OCI-LY7 (cell line): Measurements from ENCODE around the gene HMBS. TPM values are rescaled to one million over a fixed set of nuclear protein-coding genes. Genes with fewer than 3 reads are reported as not detected.
A peak's percentile ranks its signal among the peaks of the same experiment; 100 is the strongest.
"Not testable (repeated sequence)": the region's sequence is repeated elsewhere in the genome, so short reads cannot be mapped to it uniquely, and the experiment has no call there.

ENCODE experiments used
- BruUV-seq: library from RNA; stranded (reverse); fragments of 400-500 nt; replicated peaks from 2 replicates; lab custom pipeline; 2021; lab: Mats Ljungman, UMichigan
- CTCF ChIA-PET: fragments of 300-600 bp; sonication (Branson Sonifier 250); formaldehyde crosslinking; loops from one replicate; lab custom pipeline; 2022; ENCODE audit warnings: antibody characterized with exemption; ENCODE audit not compliant: unreplicated experiment; lab: Charles Lee
- POLR2A ChIA-PET: fragments of 300-600 bp; sonication (Branson Sonifier 250); formaldehyde crosslinking; loops from one replicate; lab custom pipeline; 2022; ENCODE audit warnings: antibody characterized with exemption; lab: Charles Lee
- DNase-seq: peaks from one replicate; pipeline ENCODE4 v3.0.0-alpha.2; 2015; ENCODE audit warnings: low spot score
- H2AFZ ChIP-seq: fragments of 200-600 bp; sonication (generic), shearing (Covaris generic); 2 replicates; pipeline ENCODE4 v1.6.1; 2014; ENCODE audit warnings: mild to moderate bottlenecking, antibody characterized with exemption, low read length, moderate library complexity
- H3K27ac ChIP-seq: fragments of 200-600 bp; sonication (generic); 2 replicates; pipeline ENCODE4 v1.5.1; 2014; ENCODE audit warnings: mixed run types, low read depth, mild to moderate bottlenecking, moderate library complexity, low read length, inconsistent platforms; ENCODE audit not compliant: poor library complexity, severe bottlenecking
- H3K36me3 ChIP-seq: fragments of 200-600 bp; sonication (generic); 2 replicates; pipeline ENCODE4 v1.6.1; 2014; ENCODE audit warnings: mild to moderate bottlenecking, antibody characterized with exemption, low read length, moderate library complexity, mixed read lengths; ENCODE audit not compliant: insufficient read depth
- H3K4me1 ChIP-seq: fragments of 200-600 bp; sonication (generic); 2 replicates; pipeline ENCODE4 v1.5.1; 2014; ENCODE audit warnings: mild to moderate bottlenecking, low read length; ENCODE audit not compliant: insufficient read depth, poor library complexity, severe bottlenecking
- H3K4me2 ChIP-seq: fragments of 200-600 bp; sonication (generic); 2 replicates; pipeline ENCODE4 v1.6.1; 2014; ENCODE audit warnings: mild to moderate bottlenecking, low read length
- H3K4me3 ChIP-seq: fragments of 200-600 bp; sonication (generic); 2 replicates; pipeline ENCODE4 v1.5.1; 2014; ENCODE audit warnings: mild to moderate bottlenecking, low read depth, low read length; ENCODE audit not compliant: poor library complexity, severe bottlenecking
- H3K79me2 ChIP-seq: fragments of 200-600 bp; sonication (generic); 2 replicates; pipeline ENCODE4 v1.6.1; 2016; ENCODE audit warnings: low read depth, mild to moderate bottlenecking, low read length, moderate library complexity, mixed read lengths; ENCODE audit not compliant: insufficient read depth
- H3K9me2 ChIP-seq: fragments of 200-600 bp; sonication (generic); 2 replicates; pipeline ENCODE4 v1.6.1; 2016; ENCODE audit warnings: mild to moderate bottlenecking, low read length, mixed read lengths; ENCODE audit not compliant: insufficient read depth
- H3K9me3 ChIP-seq: fragments of 200-600 bp; sonication (generic); 2 replicates; pipeline ENCODE4 v1.6.1; 2014; ENCODE audit warnings: mild to moderate bottlenecking, mixed run types, low read length, mixed read lengths
- H4K20me1 ChIP-seq: fragments of 200-600 bp; sonication (generic); 2 replicates; pipeline ENCODE4 v1.6.1; 2014; ENCODE audit warnings: mild to moderate bottlenecking, antibody characterized with exemption, low read length, moderate library complexity, mixed read lengths; ENCODE audit not compliant: insufficient read depth
- CTCF ChIP-seq: fragments of 200-600 bp; sonication (generic); conservative IDR thresholded peaks from 2 replicates; pipeline ENCODE4 v1.5.1; 2014; ENCODE audit warnings: mild to moderate bottlenecking, antibody characterized with exemption, low read length, moderate library complexity, mixed read lengths
- EZH2phosphoT487 ChIP-seq: fragments of 200-600 bp; sonication (generic); IDR thresholded peaks from 2 replicates; pipeline ENCODE4 v1.6.1; 2018; ENCODE audit warnings: low read depth, borderline replicate concordance, mild to moderate bottlenecking, mixed run types, antibody characterized with exemption, low read length, moderate library complexity, mixed read lengths
- intact Hi-C: fragments of 100-400 bp; cut with micrococcal nuclease; formaldehyde crosslinking; loops from one replicate; pipeline ENCODE4 v1.10.0; 2022; ENCODE audit not compliant: unreplicated experiment
- total RNA-seq, 2 experiments: library from RNA; depleted of rRNA in 1 of 2; stranded (reverse); fragments of >200 nt in 1 of 2; shearing (Covaris generic) in 1 of 2; gene quantifications; 2 replicates each; pipeline ENCODE4 v1.2.3, GENCODE V29; 2014 to 2022

HMBS gene
- total RNA-seq, 2 experiments from 2014 or later, result 12.2 to 50.0 TPM

GRCh38 chr11:119134389-119134978 is 49.8 kb downstream of the HMBS start:
- ChIA-PET CTCF (interaction anchor here (0.5 kb wide), 1 partner anchor 20 kb away, joined by 4 read pairs; no protein-coding TSS in a partner anchor), POLR2A (interaction anchor here (0.6 to 1.3 kb wide), 3 partner anchors 8 to 173 kb away, joined by 3 to 11 read pairs (median 3); no protein-coding TSS in a partner anchor)
- no peaks in the 10 kb centered on the region for H3K9me2 ChIP-seq
- no peaks in the 10 kb centered on the region for H4K20me1 ChIP-seq
- DNase-seq, result peak; percentile 13
- H2AFZ ChIP-seq, result no peak overlapping the region
- no peak overlapping the region for H3K4me2 ChIP-seq
- intact Hi-C loops, result no loop called here
- H3K36me3 ChIP-seq, result peaks cover 37% of the 10 kb centered on the region
- H3K9me3 ChIP-seq, result no peaks in the 10 kb centered on the region
- no TSS peak for BruUV-seq
- H3K27ac ChIP-seq, result no peak overlapping the region
- no peak overlapping the region for H3K4me3 ChIP-seq
- no peaks in the 10 kb centered on the region for H3K79me2 ChIP-seq
- no peaks in the 10 kb centered on the region for H3K4me1 ChIP-seq
- TF ChIP-seq CTCF (peak; percentile 77), EZH2phosphoT487 (no peak)

- intact Hi-C loops, DNase-seq, H3K4me3 ChIP-seq, H3K4me2 ChIP-seq, H3K36me3 ChIP-seq, H3K9me3 ChIP-seq, H2AFZ ChIP-seq, H4K20me1 ChIP-seq, CTCF ChIA-PET, H3K9me2 ChIP-seq, H3K79me2 ChIP-seq, H3K27ac ChIP-seq, BruUV-seq, H3K4me1 ChIP-seq: not testable (repeated sequence)
- POLR2A ChIA-PET, result interaction anchor here (0.9 kb wide), 2 partner anchors 18 to 22 kb away, joined by 3 read pairs; partner anchors contain the start of gene HINFP
Measured at GRCh38 chr11:119139276-119139675, 54.6 kb downstream of the HMBS start.

Other genes with a start within 250 kb of the HMBS start
- gene CXCR5, start 201.0 kb upstream of the HMBS start, total RNA-seq (2014; rRNA removed; shearing (Covaris generic)), result 1.4 and 3.3 TPM in 2 replicates
- gene CXCR5, start 201.0 kb upstream of the HMBS start, total RNA-seq (2022), result 7.1 and 7.3 TPM in 2 replicates
- gene BCL9L, start 159.0 kb upstream of the HMBS start, total RNA-seq (2014; rRNA removed; shearing (Covaris generic)), result 3.7 and 6.4 TPM in 2 replicates
- gene BCL9L, start 159.0 kb upstream of the HMBS start, total RNA-seq (2022), result 14.8 and 16.6 TPM in 2 replicates
- gene UPK2, start 128.6 kb upstream of the HMBS start, total RNA-seq (2014; rRNA removed; shearing (Covaris generic)), result 0.28 TPM in 1 of 2 replicates, not detected in the other
- 0.34 TPM in 1 of 2 replicates, not detected in the other for gene UPK2, start 128.6 kb upstream of the HMBS start, total RNA-seq (2022)
- not detected in 2 replicates for gene FOXR1, start 113.1 kb upstream of the HMBS start, total RNA-seq (2014; rRNA removed; shearing (Covaris generic))
- gene FOXR1, start 113.1 kb upstream of the HMBS start, total RNA-seq (2022), result not detected in 2 replicates
- 47.7 and 49.7 TPM in 2 replicates for gene CENATAC, start 86.7 kb upstream of the HMBS start, total RNA-seq (2014; rRNA removed; shearing (Covaris generic))
- gene CENATAC, start 86.7 kb upstream of the HMBS start, total RNA-seq (2022), result 48.1 and 60.6 TPM in 2 replicates
- 1,395 and 1,541 TPM in 2 replicates for gene RPS25, start 66.5 kb upstream of the HMBS start, total RNA-seq (2014; rRNA removed; shearing (Covaris generic))
- gene RPS25, start 66.5 kb upstream of the HMBS start, total RNA-seq (2022), result 1,648 and 1,680 TPM in 2 replicates
- 49.3 and 64.3 TPM in 2 replicates for gene TRAPPC4, start 66.1 kb upstream of the HMBS start, total RNA-seq (2014; rRNA removed; shearing (Covaris generic))
- gene TRAPPC4, start 66.1 kb upstream of the HMBS start, total RNA-seq (2022), result 58.0 and 58.5 TPM in 2 replicates
- 14.5 and 14.8 TPM in 2 replicates for gene SLC37A4, start 54.0 kb upstream of the HMBS start, total RNA-seq (2014; rRNA removed; shearing (Covaris generic))
- 16.6 and 20.5 TPM in 2 replicates for gene SLC37A4, start 54.0 kb upstream of the HMBS start, total RNA-seq (2022)
- 86.6 and 97.6 TPM in 2 replicates for gene HYOU1, start 27.7 kb upstream of the HMBS start, total RNA-seq (2014; rRNA removed; shearing (Covaris generic))
- 112 and 117 TPM in 2 replicates for gene HYOU1, start 27.7 kb upstream of the HMBS start, total RNA-seq (2022)
- 32.2 and 46.1 TPM in 2 replicates for gene VPS11, start 17.1 kb upstream of the HMBS start, total RNA-seq (2014; rRNA removed; shearing (Covaris generic))
- gene VPS11, start 17.1 kb upstream of the HMBS start, total RNA-seq (2022), result 23.3 and 25.7 TPM in 2 replicates
- gene DPAGT1, start 17.0 kb downstream of the HMBS start, total RNA-seq (2014; rRNA removed; shearing (Covaris generic)), result 31.7 and 35.8 TPM in 2 replicates
- 72.4 and 83.4 TPM in 2 replicates for gene DPAGT1, start 17.0 kb downstream of the HMBS start, total RNA-seq (2022)
- gene C2CD2L, start 22.5 kb downstream of the HMBS start, total RNA-seq (2014; rRNA removed; shearing (Covaris generic)), result 6.5 and 10.6 TPM in 2 replicates
- 19.0 and 19.9 TPM in 2 replicates for gene C2CD2L, start 22.5 kb downstream of the HMBS start, total RNA-seq (2022)
- gene HINFP, start 36.7 kb downstream of the HMBS start, total RNA-seq (2014; rRNA removed; shearing (Covaris generic)), result 18.2 and 27.7 TPM in 2 replicates
- 29.6 and 30.8 TPM in 2 replicates for gene HINFP, start 36.7 kb downstream of the HMBS start, total RNA-seq (2022)
- not detected in 2 replicates for gene ABCG4, start 64.2 kb downstream of the HMBS start, total RNA-seq (2014; rRNA removed; shearing (Covaris generic))
- not detected in 2 replicates for gene ABCG4, start 64.2 kb downstream of the HMBS start, total RNA-seq (2022)
- 2.1 and 2.8 TPM in 2 replicates for gene NLRX1, start 83.8 kb downstream of the HMBS start, total RNA-seq (2014; rRNA removed; shearing (Covaris generic))
- gene NLRX1, start 83.8 kb downstream of the HMBS start, total RNA-seq (2022), result 8.8 and 10.6 TPM in 2 replicates
- gene NHERF4, start 100.6 kb downstream of the HMBS start, total RNA-seq (2014; rRNA removed; shearing (Covaris generic)), result not detected in 2 replicates
- not detected in 2 replicates for gene NHERF4, start 100.6 kb downstream of the HMBS start, total RNA-seq (2022)
- gene CBL, start 121.5 kb downstream of the HMBS start, total RNA-seq (2014; rRNA removed; shearing (Covaris generic)), result 19.1 and 19.2 TPM in 2 replicates
- 58.9 and 59.1 TPM in 2 replicates for gene CBL, start 121.5 kb downstream of the HMBS start, total RNA-seq (2022)
- gene MCAM, start 232.2 kb downstream of the HMBS start, total RNA-seq (2014; rRNA removed; shearing (Covaris generic)), result 0.69 and 2.6 TPM in 2 replicates
- gene MCAM, start 232.2 kb downstream of the HMBS start, total RNA-seq (2022), result 1.3 and 3.2 TPM in 2 replicates
- 11.7 and 13.9 TPM in 2 replicates for gene RNF26, start 249.6 kb downstream of the HMBS start, total RNA-seq (2014; rRNA removed; shearing (Covaris generic))
- 52.5 and 56.2 TPM in 2 replicates for gene RNF26, start 249.6 kb downstream of the HMBS start, total RNA-seq (2022)